ENCODE results near the gene TMEM131L. TPM values are rescaled to one million over a fixed set of nuclear protein-coding genes. Genes with fewer than 3 reads are reported as not detected.

TMEM131L gene
- total and polyA plus RNA-seq, 2 donors (not counting 3 experiments of a cell fraction or from before 2014, with no cell fraction given) = 7.7 to 21.2 TPM

- dilution Hi-C loops (cut with MboI; ENCODE audit: extremely low pct_ligation_motif_present, low sequenced_read_pairs) = no loop called here
Measured at GRCh38 chr4:153532636-153533035, 66.5 kb downstream of the TMEM131L start.

More at GRCh38 chr4:153532636-153533035, 66.5 kb downstream of the TMEM131L start:
- FAIRE-seq (no peak), DNase-seq (ENCODE audit: low read depth, low spot score) (no peak)
- Histone ChIP-seq H3K4me3 (replicated peaks in 1 of 3; ENCODE audit: insufficient read depth in 1 of 3, low read depth in 1 of 3, low read length in 3 of 3) (no peak overlapping the region), H3K79me2 (ENCODE audit: control insufficient read depth, insufficient read depth, low read length) (no peaks in the 10 kb centered on the region), H3K27me3 (ENCODE audit: control insufficient read depth in 2 of 2, insufficient read depth in 2 of 2, low read length in 2 of 2) (no peaks in the 10 kb centered on the region), H3K9me1 (replicated peaks; ENCODE audit: control insufficient read depth, extremely low read depth, insufficient read depth, low read length) (no peaks in the 10 kb centered on the region), H3K9ac (replicated peaks; ENCODE audit: extremely low read depth, insufficient read depth, low read length) (no peak overlapping the region), H3K36me3 (ENCODE audit: control insufficient read depth in 2 of 2, extremely low read depth in 1 of 2, insufficient read depth in 2 of 2, low read length in 2 of 2) (no peaks in the 10 kb centered on the region), H2AFZ (ENCODE audit: low read depth, low read length) (no peak overlapping the region), H3K4me2 (ENCODE audit: insufficient read depth, low read length) (no peak overlapping the region), H4K20me1 (replicated peaks; ENCODE audit: control insufficient read depth, extremely low read depth, insufficient read depth, low read length) (peaks cover 2% of the 10 kb centered on the region), H3K4me1 (ENCODE audit: control insufficient read depth, extremely low read depth, insufficient read depth, low read length) (peaks cover 25% of the 10 kb centered on the region), H3K9me3 (replicated peaks; ENCODE audit: control insufficient read depth, insufficient read depth, low read length) (no peaks in the 10 kb centered on the region), H3K27ac (ENCODE audit: insufficient read depth, low read depth, low read length) (no peak overlapping the region)
- ChIA-PET CTCF (interaction anchor here (1.3 to 2.8 kb wide), 5 partner anchors 8 to 390 kb away, joined by 5 to 18 read pairs (median 7); no protein-coding TSS in a partner anchor), POLR2A (no interaction called here)
- intact Hi-C loops (cut with micrococcal nuclease) = loop anchor here (5.0 kb wide), 1 partner anchor 45 kb away; no protein-coding TSS in a partner anchor
- BruUV-seq (replicated peaks) = no TSS peak
- TF ChIP-seq JUN (IDR thresholded peaks at IDR 0.05; ENCODE audit: borderline replicate concordance, insufficient read depth, insufficient read length, low read depth) (no peak), FOS (IDR thresholded peaks at IDR 0.05; ENCODE audit: borderline replicate concordance, insufficient read depth, low read length) (no peak), POLR2AphosphoS5 (IDR thresholded peaks at IDR 0.05; ENCODE audit: insufficient read depth, low read depth, low read length) (no peak), POLR2A (IDR thresholded peaks at IDR 0.05; ENCODE audit: low read depth, low read length) (no peak), MAX (IDR thresholded peaks at IDR 0.05; ENCODE audit: insufficient read depth, insufficient read length) (no peak), EZH2 (IDR thresholded peaks at IDR 0.05; ENCODE audit: borderline replicate concordance, low read depth, low read length, severe bottlenecking) (no peak), GATA2 (IDR thresholded peaks at IDR 0.05; ENCODE audit: insufficient read depth, insufficient read length, low read depth, low read length) (no peak), MYC (IDR thresholded peaks at IDR 0.05; ENCODE audit: low read depth, low read length) (no peak), CTCF (IDR thresholded peaks at IDR 0.05; ENCODE audit: extremely low read depth in 1 of 2, insufficient read depth in 1 of 2, low read depth in 1 of 2, low read length in 2 of 2) (no peak)

Data from endothelial cell of umbilical vein (primary cell).